NCI-H1694 (cell line): ENCODE data around the gene SLC25A25.

Source experiments
- DNase-seq: peaks from one replicate; lab custom pipeline; 2025; lab: John Stamatoyannopoulos, UW

Gene SLC25A25

GRCh38 chr9:128096616-128097536 lies 28.8 kb downstream of the SLC25A25 start:
- DNase-seq, result no peak

- DNase-seq, result no peak
Observed at GRCh38 chr9:128097543-128098296, 29.7 kb downstream of the SLC25A25 start.

GRCh38 chr9:128098297-128099230 lies 30.5 kb downstream of the SLC25A25 start:
- DNase-seq, result no peak

GRCh38 chr9:128099231-128099931 lies 31.3 kb downstream of the SLC25A25 start:
- DNase-seq, result no peak

GRCh38 chr9:128099932-128100491 lies 32.0 kb downstream of the SLC25A25 start:
- no peak for DNase-seq

- no peak for DNase-seq
Observed at GRCh38 chr9:128100581-128100980, 32.5 kb downstream of the SLC25A25 start.

GRCh38 chr9:128101231-128101661 lies 33.2 kb downstream of the SLC25A25 start:
- no peak for DNase-seq

- DNase-seq, result no peak
Observed at GRCh38 chr9:128101690-128102089, 33.7 kb downstream of the SLC25A25 start.

- DNase-seq, result no peak
Observed at GRCh38 chr9:128102196-128102595, 34.2 kb downstream of the SLC25A25 start.

GRCh38 chr9:128102861-128103588 lies 35.0 kb downstream of the SLC25A25 start:
- no peak for DNase-seq

GRCh38 chr9:128103589-128103962 lies 35.5 kb downstream of the SLC25A25 start:
- no peak for DNase-seq

- no peak for DNase-seq
Observed at GRCh38 chr9:128104171-128104618, 36.2 kb downstream of the SLC25A25 start.

- no peak for DNase-seq
Observed at GRCh38 chr9:128105538-128106175, 37.6 kb downstream of the SLC25A25 start.

GRCh38 chr9:128106181-128106939 lies 38.3 kb downstream of the SLC25A25 start:
- DNase-seq, result no peak

GRCh38 chr9:128106940-128107467 lies 39.0 kb downstream of the SLC25A25 start:
- DNase-seq, result no peak

GRCh38 chr9:128107468-128108268 lies 39.6 kb downstream of the SLC25A25 start:
- no peak for DNase-seq

- no peak for DNase-seq
Observed at GRCh38 chr9:128108269-128109049, 40.4 kb downstream of the SLC25A25 start.
